B cell (primary cell): ENCODE results near the gene LDLRAD3. TPM values are rescaled to one million over a fixed set of nuclear protein-coding genes. Genes with fewer than 3 reads are reported as not detected.

Source experiments
- ATAC-seq: fragments of 200-7000 bp; cut with Tn5 transposase; one replicate; pipeline ENCODE4 v1.10.0; 2021; ENCODE audit warnings: low read depth, mild to moderate bottlenecking, moderate number of reproducible peaks, moderate library complexity
- CTCF ChIA-PET: fragments of 350-600 bp; sonication (Branson Sonifier 250); formaldehyde crosslinking; loops from one replicate; lab custom pipeline; 2021; ENCODE audit warnings: antibody characterized with exemption, inconsistent platforms; lab: Charles Lee
- POLR2A ChIA-PET: fragments of 350-600 bp; sonication (Branson Sonifier 250); formaldehyde crosslinking; loops from one replicate; lab custom pipeline; 2021; ENCODE audit warnings: antibody characterized with exemption; lab: Charles Lee
- DNase-seq: peaks from one replicate; pipeline ENCODE4 v3.0.0; 2013
- H2AFZ ChIP-seq: 2 replicates; pipeline ENCODE4 v1.6.1; 2012; ENCODE audit warnings: mild to moderate bottlenecking, low read depth, low read length; ENCODE audit not compliant: insufficient read depth, poor library complexity, severe bottlenecking
- H3K27ac ChIP-seq, 2 donors: 1 replicate in 1 of 2; 2 replicates in 1 of 2; pipeline ENCODE4 v1.5.1; 2012 to 2013; ENCODE audit warnings: low read length in 2 of 2, mild to moderate bottlenecking in 2 of 2, moderate library complexity in 1 of 2
- H3K27me3 ChIP-seq, 4 experiments: fragments of 200-600 bp in 1 of 4; sonication (generic) in 1 of 4; replicated peaks in 1 of 4; 1 replicate in 2 of 4; 2 replicates in 2 of 4; pipeline versions ENCODE4 v1.6.1 to v1.7.0; 2013 to 2016; ENCODE audit warnings: low read length in 3 of 4, mild to moderate bottlenecking in 2 of 4, mixed read lengths in 1 of 4, moderate library complexity in 1 of 4; ENCODE audit not compliant: insufficient read depth in 4 of 4, control insufficient read depth in 3 of 4; ENCODE audit errors: control extremely low read depth in 1 of 4
- H3K36me3 ChIP-seq, 2 experiments: replicated peaks in 1 of 2; 1 replicate in 1 of 2; 2 replicates in 1 of 2; pipeline versions ENCODE4 v1.6.1 to v1.7.1; 2013; ENCODE audit warnings: low read length in 1 of 2; ENCODE audit not compliant: insufficient read depth in 2 of 2, control insufficient read depth in 1 of 2; ENCODE audit errors: control extremely low read depth in 1 of 2, extremely low read depth in 1 of 2
- H3K4me1 ChIP-seq, 2 donors: fragments of 200-600 bp in 1 of 2; sonication (generic) in 1 of 2; 1 replicate in 1 of 2; 2 replicates in 1 of 2; pipeline versions ENCODE4 v1.5.1 to v1.6.1; 2013 to 2017; ENCODE audit warnings: low read length in 2 of 2; ENCODE audit not compliant: control insufficient read depth in 2 of 2, insufficient read depth in 2 of 2
- H3K4me2 ChIP-seq: replicated peaks from 2 replicates; pipeline ENCODE3; 2012; ENCODE audit warnings: mild to moderate bottlenecking, low read depth, low read length; ENCODE audit not compliant: poor library complexity, severe bottlenecking
- H3K4me3 ChIP-seq, 5 experiments: fragments of 200-600 bp in 1 of 5; sonication (generic) in 1 of 5; 1 replicate in 3 of 5; 2 replicates in 2 of 5; pipeline versions ENCODE4 v1.5.1 to v1.7.0; 2011 to 2016; ENCODE audit warnings: low read length in 4 of 5, mild to moderate bottlenecking in 4 of 5, low read depth in 2 of 5, control low read depth in 1 of 5, moderate library complexity in 1 of 5; ENCODE audit not compliant: insufficient read depth in 1 of 5; ENCODE audit errors: control extremely low read depth in 1 of 5, extremely low read depth in 1 of 5
- H3K79me2 ChIP-seq: fragments of 200-600 bp; sonication (generic); one replicate; pipeline ENCODE4 v1.6.0; 2016; ENCODE audit warnings: low read length; ENCODE audit not compliant: control insufficient read depth, insufficient read depth
- H3K9ac ChIP-seq: fragments of 200-600 bp; sonication (generic); 2 replicates; pipeline ENCODE4 v1.6.1; 2017; ENCODE audit warnings: mild to moderate bottlenecking, low read length, moderate library complexity
- H3K9me3 ChIP-seq, 3 donors: one replicate each; pipeline versions ENCODE4 v1.6.1 to v1.7.1; 2013; ENCODE audit warnings: low read length in 2 of 3; ENCODE audit not compliant: control insufficient read depth in 2 of 3, insufficient read depth in 1 of 3; ENCODE audit errors: control extremely low read depth in 1 of 3
- H4K20me1 ChIP-seq: 2 replicates; pipeline ENCODE4 v1.6.0; 2012; ENCODE audit warnings: mild to moderate bottlenecking, low read length; ENCODE audit not compliant: insufficient read depth, control insufficient read depth, poor library complexity, severe bottlenecking
- H3K27ac Mint-ChIP-seq: one replicate; pipeline ENCODE4 v1.8.0; 2021; ENCODE audit warnings: mixed read lengths
- H3K27me3 Mint-ChIP-seq: one replicate; pipeline ENCODE4 v1.8.0; 2021; ENCODE audit warnings: mixed read lengths
- H3K4me1 Mint-ChIP-seq: one replicate; pipeline ENCODE4 v1.8.0; 2021; ENCODE audit warnings: mixed read lengths
- H3K4me3 Mint-ChIP-seq: one replicate; pipeline ENCODE4 v1.8.0; 2021; ENCODE audit warnings: mixed read lengths
- H3K9me3 Mint-ChIP-seq: one replicate; pipeline ENCODE4 v1.8.0; 2022; ENCODE audit warnings: mixed read lengths; ENCODE audit not compliant: insufficient read depth
- EZH2 ChIP-seq: IDR thresholded peaks from 2 replicates; pipeline ENCODE4 v1.6.1; 2012; ENCODE audit warnings: borderline replicate concordance, low read depth, mild to moderate bottlenecking, moderate library complexity, low read length; ENCODE audit not compliant: insufficient read depth, poor library complexity, severe bottlenecking
- WGBS: methylation state at CpG from one replicate; pipeline ENCODE4 v1.1.5; 2013; ENCODE audit warnings: missing lambda C conversion rate; ENCODE audit not compliant: insufficient coverage; 5-methylcytosine and 5-hydroxymethylcytosine counted together
- intact Hi-C: fragments of 100-400 bp; cut with micrococcal nuclease; formaldehyde crosslinking; loops from one replicate; pipeline ENCODE4 v1.10.0; 2022
- polyA plus RNA-seq: library from polyadenylated mRNA; depleted of rRNA; stranded (reverse); fragments of >200 nt; gene quantifications from 2 replicates; pipeline ENCODE4 v1.2.3, GENCODE V29; 2012
- total RNA-seq, 2 donors: library from RNA; stranded (reverse); fragments of 120-200 nt in 1 of 2; gene quantifications; 1 replicate in 1 of 2; 2 replicates in 1 of 2; pipeline versions ENCODE4 v1.2.3 to v1.2.4, GENCODE V29; 2013 to 2022
- TF ChIP-seq, protein P1 (sequence below): fragments of 200-600 bp; IDR thresholded peaks from one replicate; pipeline ENCODE4 v1.8.0; 2022; ENCODE audit warnings: antibody characterized with exemption, mild to moderate bottlenecking

Gene LDLRAD3
- total and polyA plus RNA-seq, 2 donors (not counting 1 experiment from before 2014, with no cell fraction given), result 0.01 TPM; not detected in 1

DNA sequence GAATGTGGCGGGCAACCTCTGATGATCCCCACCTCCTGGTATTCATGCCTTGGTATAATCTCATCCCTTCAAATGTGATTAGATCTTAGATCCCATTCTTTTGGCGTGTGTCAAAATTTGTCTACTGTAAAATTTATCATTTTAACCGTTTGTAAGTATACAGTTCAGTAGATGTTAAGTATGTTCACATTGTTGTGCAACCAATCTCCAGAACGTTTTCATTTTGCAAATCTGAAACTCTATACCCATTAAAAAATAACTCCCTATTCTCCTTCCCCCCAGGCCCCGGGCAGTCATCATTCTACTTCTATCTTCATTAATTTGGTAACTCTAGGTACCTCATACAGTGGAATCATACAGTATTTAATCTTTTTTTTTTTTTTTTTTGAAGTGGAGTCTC, 159.0 kb downstream of the LDLRAD3 start:
- peaks cover 17% of the 10 kb centered on the region for H3K27me3 Mint-ChIP-seq
- H2AFZ ChIP-seq, result no peak overlapping the region
- 100% methylated on average over 1 of the region's 5 CpGs for WGBS
- H3K27me3 ChIP-seq, result no peaks in the 10 kb centered on the region
- no peak overlapping the region for H3K27ac ChIP-seq
- DNase-seq, result no peak
- H3K9me3 ChIP-seq, result no peaks in the 10 kb centered on the region
- peaks cover 1% of the 10 kb centered on the region for H3K9me3 Mint-ChIP-seq
- no peaks in the 10 kb centered on the region for H3K79me2 ChIP-seq
- H3K4me3 Mint-ChIP-seq, result no peak overlapping the region
- H3K4me1 Mint-ChIP-seq, result no peaks in the 10 kb centered on the region
- no peak for TF ChIP-seq EZH2
- TF ChIP-seq, protein P1, sequence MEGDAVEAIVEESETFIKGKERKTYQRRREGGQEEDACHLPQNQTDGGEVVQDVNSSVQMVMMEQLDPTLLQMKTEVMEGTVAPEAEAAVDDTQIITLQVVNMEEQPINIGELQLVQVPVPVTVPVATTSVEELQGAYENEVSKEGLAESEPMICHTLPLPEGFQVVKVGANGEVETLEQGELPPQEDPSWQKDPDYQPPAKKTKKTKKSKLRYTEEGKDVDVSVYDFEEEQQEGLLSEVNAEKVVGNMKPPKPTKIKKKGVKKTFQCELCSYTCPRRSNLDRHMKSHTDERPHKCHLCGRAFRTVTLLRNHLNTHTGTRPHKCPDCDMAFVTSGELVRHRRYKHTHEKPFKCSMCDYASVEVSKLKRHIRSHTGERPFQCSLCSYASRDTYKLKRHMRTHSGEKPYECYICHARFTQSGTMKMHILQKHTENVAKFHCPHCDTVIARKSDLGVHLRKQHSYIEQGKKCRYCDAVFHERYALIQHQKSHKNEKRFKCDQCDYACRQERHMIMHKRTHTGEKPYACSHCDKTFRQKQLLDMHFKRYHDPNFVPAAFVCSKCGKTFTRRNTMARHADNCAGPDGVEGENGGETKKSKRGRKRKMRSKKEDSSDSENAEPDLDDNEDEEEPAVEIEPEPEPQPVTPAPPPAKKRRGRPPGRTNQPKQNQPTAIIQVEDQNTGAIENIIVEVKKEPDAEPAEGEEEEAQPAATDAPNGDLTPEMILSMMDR, result no peak
- ChIA-PET POLR2A (no interaction called here), CTCF (no interaction called here)
- H3K9ac ChIP-seq, result no peak overlapping the region
- no peaks in the 10 kb centered on the region for H4K20me1 ChIP-seq
- H3K4me3 ChIP-seq, result no peak overlapping the region
- intact Hi-C loops, result no loop called here
- no peak for ATAC-seq
- H3K4me1 ChIP-seq, result no peaks in the 10 kb centered on the region
- no peaks in the 10 kb centered on the region for H3K36me3 ChIP-seq
- H3K4me2 ChIP-seq, result no peak overlapping the region
- no peak overlapping the region for H3K27ac Mint-ChIP-seq

DNA sequence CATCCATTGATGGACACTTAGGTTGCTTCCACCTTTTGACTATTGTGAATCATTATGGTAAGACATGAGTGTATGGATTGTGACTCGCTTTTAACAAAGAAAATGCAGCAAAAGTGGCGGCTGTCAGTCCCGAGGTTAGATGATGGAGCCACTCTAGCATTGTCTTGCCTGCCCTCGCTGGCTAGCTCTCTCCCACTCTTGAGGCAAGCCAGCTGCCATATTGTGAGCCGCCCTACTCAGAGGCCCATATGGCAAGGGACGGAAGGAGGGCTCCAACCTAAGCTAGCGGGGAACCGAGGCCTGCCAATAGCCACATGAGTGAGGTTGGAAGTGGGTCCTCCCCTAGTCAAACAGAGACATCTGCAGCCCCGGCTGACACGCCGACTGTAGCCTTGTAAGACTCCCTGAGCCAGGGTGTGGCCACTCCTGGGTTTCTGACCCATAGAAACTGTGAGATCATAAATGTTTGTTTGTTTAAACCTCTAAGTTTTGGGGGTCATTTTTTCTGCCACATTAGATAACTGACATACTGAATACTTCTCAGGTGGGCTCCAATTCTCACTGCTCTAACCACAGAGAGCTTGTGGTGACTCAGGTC, 160.2 kb downstream of the LDLRAD3 start:
- H3K4me2 ChIP-seq, result no peak overlapping the region
- TF ChIP-seq, protein P1, result no peak
- no peak for TF ChIP-seq EZH2

More for the DNA sequence above, 160.2 kb downstream of the LDLRAD3 start:
- Mint-ChIP-seq H3K27me3 (peaks cover 17% of the 10 kb centered on the region), H3K9me3 (peaks cover 1% of the 10 kb centered on the region), H3K4me3 (no peak overlapping the region), H3K27ac (no peak overlapping the region), H3K4me1 (no peaks in the 10 kb centered on the region)
- Histone ChIP-seq H3K4me1 (no peaks in the 10 kb centered on the region), H3K27ac (no peak overlapping the region), H3K27me3 (no peaks in the 10 kb centered on the region), H3K4me3 (no peak overlapping the region), H3K36me3 (no peaks in the 10 kb centered on the region), H3K9ac (no peak overlapping the region), H2AFZ (no peak overlapping the region), H3K9me3 (no peaks in the 10 kb centered on the region), H3K79me2 (no peaks in the 10 kb centered on the region), H4K20me1 (no peaks in the 10 kb centered on the region)
- ATAC-seq (no peak), DNase-seq (no peak)
- ChIA-PET POLR2A (no interaction called here), CTCF (no interaction called here)
- intact Hi-C loops, result no loop called here
- WGBS, result 96% methylated on average over 11 of the region's 11 CpGs
